GM12874 (cell line): ENCODE results near the gene TTC7B.

Experiments
- CTCF ChIP-seq: IDR thresholded peaks from 2 replicates; pipeline ENCODE4 v1.5.1; 2011; ENCODE audit warnings: low read depth, mild to moderate bottlenecking, control low read depth, low read length, moderate library complexity; ENCODE audit not compliant: insufficient read depth

The TTC7B gene

GRCh38 chr14:90796329-90796728 lies 19.9 kb downstream of the TTC7B start:
- TF ChIP-seq CTCF = no peak

- TF ChIP-seq CTCF = no peak
Observed at GRCh38 chr14:90795744-90796143, 20.5 kb downstream of the TTC7B start.

GRCh38 chr14:90791486-90791885 lies 24.7 kb downstream of the TTC7B start:
- no peak for TF ChIP-seq CTCF

GRCh38 chr14:90788031-90788430 lies 28.2 kb downstream of the TTC7B start:
- TF ChIP-seq CTCF = no peak

GRCh38 chr14:90785876-90786450 lies 30.3 kb downstream of the TTC7B start:
- no peak for TF ChIP-seq CTCF

GRCh38 chr14:90785471-90785870 lies 30.8 kb downstream of the TTC7B start:
- TF ChIP-seq CTCF = no peak

GRCh38 chr14:90784621-90785270 lies 31.5 kb downstream of the TTC7B start:
- TF ChIP-seq CTCF = no peak
